ENCODE measurements around the gene HHIPL1.

DNA sequence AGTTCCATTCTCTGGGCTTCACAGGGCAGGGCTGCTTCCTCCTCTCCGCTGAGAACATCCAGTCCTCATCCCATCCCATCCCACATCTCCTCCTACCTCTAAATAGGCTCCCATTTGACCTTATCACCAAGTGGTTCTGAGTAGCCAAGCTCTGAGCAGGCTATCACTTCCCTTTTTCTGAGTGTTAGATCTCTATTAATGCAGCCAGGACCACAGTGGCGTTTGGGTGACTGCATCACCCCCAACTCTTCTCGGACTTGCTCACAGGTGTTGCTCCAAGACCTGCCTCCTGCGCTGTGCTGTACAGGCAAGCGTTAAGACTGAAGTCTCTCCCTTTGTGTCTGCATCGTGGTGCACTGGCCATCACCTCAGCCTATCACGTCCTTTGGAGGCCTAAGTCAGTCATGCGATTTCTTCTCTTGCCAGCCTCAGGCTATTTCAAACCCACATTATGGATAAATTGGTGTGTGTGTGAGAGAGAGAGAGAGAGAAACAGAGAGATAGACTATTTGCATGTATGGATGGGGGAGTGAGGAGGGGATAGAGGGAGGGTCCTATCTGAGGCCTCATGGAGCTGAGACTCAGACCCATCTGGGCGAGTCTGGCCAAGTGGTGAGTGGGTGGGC is 12.4 kb upstream of the HHIPL1 start:
- no peak for TF ChIP-seq POLR2A (IDR thresholded peaks at IDR 0.05; ENCODE audit: low read length)
- no peak for TF ChIP-seq GATA1 (IDR thresholded peaks at IDR 0.05; ENCODE audit: low read depth, low read length)

Measured in erythroblast (primary cell).